ENCODE data around the gene DTNB.

DNA sequence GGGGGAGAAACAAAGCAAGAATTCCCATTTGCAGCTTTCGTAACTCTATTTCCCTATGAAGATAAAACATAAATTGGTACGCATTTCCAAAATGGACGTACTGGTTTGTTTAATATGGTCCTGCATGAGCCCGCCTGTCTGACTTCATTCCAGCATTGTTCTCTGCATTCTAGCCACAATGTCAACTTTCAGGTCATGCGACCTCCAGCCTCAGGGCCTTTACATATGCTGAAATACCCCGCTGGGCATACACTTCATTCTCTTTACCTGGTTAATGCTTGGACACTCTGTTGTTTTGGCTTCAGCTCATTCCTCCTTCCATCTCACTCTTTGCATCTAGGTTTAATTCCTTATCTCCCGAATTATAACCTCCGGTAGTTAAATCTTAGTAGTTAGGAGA, 227.9 kb downstream of the DTNB start:
- TF ChIP-seq GATA2 (IDR thresholded peaks at IDR 0.05; ENCODE audit: low read depth, low read length) (no peak), GATA3 (IDR thresholded peaks at IDR 0.05; ENCODE audit: low read depth, low read length) (no peak)
